ENCODE data around the gene ANKRD55.

DNA sequence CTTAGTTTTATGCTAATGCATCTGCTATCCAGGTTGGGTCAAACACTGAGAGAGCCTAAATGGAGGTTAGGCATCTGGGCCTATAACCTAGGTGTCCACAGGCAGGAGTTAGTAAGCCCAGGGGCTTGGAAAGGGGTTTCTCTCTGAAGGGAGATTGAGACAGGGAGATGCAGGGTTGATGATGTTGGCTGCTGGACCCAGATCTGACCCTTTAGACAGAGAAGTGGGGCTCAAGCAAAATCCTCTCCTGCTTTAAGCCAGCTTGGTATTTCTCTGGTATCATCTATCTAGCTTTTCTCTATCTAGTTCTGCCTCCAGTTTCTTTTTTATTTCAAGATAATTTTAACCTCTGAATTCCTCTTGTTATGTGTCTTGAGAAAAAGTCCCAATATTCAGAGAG is 18.3 kb upstream of the ANKRD55 start:
- TF ChIP-seq, protein P1, sequence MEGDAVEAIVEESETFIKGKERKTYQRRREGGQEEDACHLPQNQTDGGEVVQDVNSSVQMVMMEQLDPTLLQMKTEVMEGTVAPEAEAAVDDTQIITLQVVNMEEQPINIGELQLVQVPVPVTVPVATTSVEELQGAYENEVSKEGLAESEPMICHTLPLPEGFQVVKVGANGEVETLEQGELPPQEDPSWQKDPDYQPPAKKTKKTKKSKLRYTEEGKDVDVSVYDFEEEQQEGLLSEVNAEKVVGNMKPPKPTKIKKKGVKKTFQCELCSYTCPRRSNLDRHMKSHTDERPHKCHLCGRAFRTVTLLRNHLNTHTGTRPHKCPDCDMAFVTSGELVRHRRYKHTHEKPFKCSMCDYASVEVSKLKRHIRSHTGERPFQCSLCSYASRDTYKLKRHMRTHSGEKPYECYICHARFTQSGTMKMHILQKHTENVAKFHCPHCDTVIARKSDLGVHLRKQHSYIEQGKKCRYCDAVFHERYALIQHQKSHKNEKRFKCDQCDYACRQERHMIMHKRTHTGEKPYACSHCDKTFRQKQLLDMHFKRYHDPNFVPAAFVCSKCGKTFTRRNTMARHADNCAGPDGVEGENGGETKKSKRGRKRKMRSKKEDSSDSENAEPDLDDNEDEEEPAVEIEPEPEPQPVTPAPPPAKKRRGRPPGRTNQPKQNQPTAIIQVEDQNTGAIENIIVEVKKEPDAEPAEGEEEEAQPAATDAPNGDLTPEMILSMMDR (IDR thresholded peaks at IDR 0.05; ENCODE audit: control extremely low read depth in 1 of 3, insufficient read depth in 1 of 3, low read depth in 1 of 3, low read length in 3 of 3): no peak
- TF ChIP-seq ZNF274 (IDR thresholded peaks at IDR 0.05; ENCODE audit: borderline replicate concordance, extremely low read depth, low read length): no peak
